Endothelial cell of umbilical vein (primary cell): ENCODE results near the gene ABCA8. TPM values are rescaled to one million over a fixed set of nuclear protein-coding genes. Genes with fewer than 3 reads are reported as not detected.

Source experiments
- BruUV-seq: library from RNA; stranded (reverse); fragments of 400-500 nt; replicated peaks from 2 replicates; lab custom pipeline; 2021; lab: Mats Ljungman, UMichigan
- CTCF ChIA-PET: fragments of 300-600, 350-600 bp; sonication (Branson Sonifier 250); formaldehyde crosslinking; loops from one replicate; lab custom pipeline; 2021; ENCODE audit warnings: antibody characterized with exemption, inconsistent platforms; lab: Charles Lee
- POLR2A ChIA-PET: fragments of 300-600, 350-600 bp; sonication (Branson Sonifier 250); formaldehyde crosslinking; loops from one replicate; lab custom pipeline; 2021; ENCODE audit warnings: antibody characterized with exemption, inconsistent platforms; lab: Charles Lee
- DNase-seq: peaks from one replicate; pipeline ENCODE4 v3.0.0-alpha.2; 2011; ENCODE audit warnings: low read depth, low spot score
- FAIRE-seq: peaks from 2 replicates; lab custom pipeline; 2011; peaks lifted over from hg19 to GRCh38; lab: Jason Lieb, UNC
- H2AFZ ChIP-seq: 2 replicates; pipeline ENCODE4 v1.6.0; 2012; ENCODE audit warnings: low read depth, low read length, control low read depth, inconsistent platforms
- H3K27ac ChIP-seq: 2 replicates; pipeline ENCODE4 v1.5.1; 2011; ENCODE audit warnings: low read depth, mild to moderate bottlenecking, control low read depth, low read length, moderate library complexity; ENCODE audit not compliant: insufficient read depth
- H3K27me3 ChIP-seq, 2 experiments: 2 replicates each; pipeline versions ENCODE4 v1.6.0 to v1.6.1; 2011; ENCODE audit warnings: low read length in 2 of 2, mixed read lengths in 1 of 2; ENCODE audit not compliant: control insufficient read depth in 2 of 2, insufficient read depth in 2 of 2
- H3K36me3 ChIP-seq, 2 experiments: 2 replicates in 1 of 2; 3 replicates in 1 of 2; pipeline ENCODE4 v1.5.1; 2011; ENCODE audit warnings: low read length in 2 of 2, mild to moderate bottlenecking in 1 of 2, moderate library complexity in 1 of 2; ENCODE audit not compliant: control insufficient read depth in 2 of 2, insufficient read depth in 2 of 2; ENCODE audit errors: extremely low read depth in 1 of 2
- H3K4me1 ChIP-seq: 3 replicates; pipeline ENCODE4 v1.5.1; 2011; ENCODE audit warnings: mild to moderate bottlenecking, low read length; ENCODE audit not compliant: control insufficient read depth, insufficient read depth; ENCODE audit errors: extremely low read depth
- H3K4me2 ChIP-seq: 2 replicates; pipeline ENCODE4 v1.6.1; 2011; ENCODE audit warnings: low read length, control low read depth, mixed read lengths; ENCODE audit not compliant: insufficient read depth
- H3K4me3 ChIP-seq, 3 experiments: fragments of 200-600 bp in 1 of 3; sonication (generic), shearing (Covaris generic) in 1 of 3; replicated peaks in 1 of 3; 2 replicates each; pipeline ENCODE4 v1.5.1; 2011 to 2016; ENCODE audit warnings: control low read depth in 3 of 3, low read length in 3 of 3, mild to moderate bottlenecking in 2 of 3, inconsistent platforms in 1 of 3, low read depth in 1 of 3, moderate library complexity in 1 of 3; ENCODE audit not compliant: insufficient read depth in 1 of 3
- H3K79me2 ChIP-seq: 2 replicates; pipeline ENCODE4 v1.6.0; 2012; ENCODE audit warnings: low read length, inconsistent platforms; ENCODE audit not compliant: control insufficient read depth, insufficient read depth
- H3K9ac ChIP-seq: replicated peaks from 2 replicates; pipeline ENCODE3; 2011; ENCODE audit warnings: low read length, control low read depth; ENCODE audit not compliant: insufficient read depth; ENCODE audit errors: extremely low read depth
- H3K9me1 ChIP-seq: replicated peaks from 3 replicates; pipeline ENCODE4 v1.6.0; 2011; ENCODE audit warnings: mild to moderate bottlenecking, low read length; ENCODE audit not compliant: control insufficient read depth, insufficient read depth; ENCODE audit errors: extremely low read depth
- H3K9me3 ChIP-seq: replicated peaks from 2 replicates; pipeline ENCODE4 v1.5.1; 2012; ENCODE audit warnings: low read length, inconsistent platforms; ENCODE audit not compliant: control insufficient read depth, insufficient read depth
- H4K20me1 ChIP-seq: replicated peaks from 2 replicates; pipeline ENCODE3; 2011; ENCODE audit warnings: mild to moderate bottlenecking, low read length; ENCODE audit not compliant: control insufficient read depth, insufficient read depth; ENCODE audit errors: extremely low read depth
- EZH2 ChIP-seq: IDR thresholded peaks from 2 replicates; pipeline ENCODE4 v1.6.1; 2012; ENCODE audit warnings: borderline replicate concordance, low read depth, mild to moderate bottlenecking, moderate library complexity, low read length, inconsistent platforms; ENCODE audit not compliant: severe bottlenecking
- FOS ChIP-seq: IDR thresholded peaks from 2 replicates; pipeline ENCODE4 v1.6.1; 2011; ENCODE audit warnings: mild to moderate bottlenecking, low read length, moderate library complexity, borderline replicate concordance; ENCODE audit not compliant: insufficient read depth
- GATA2 ChIP-seq: IDR thresholded peaks from 2 replicates; pipeline ENCODE4 v1.7.0; 2011; ENCODE audit warnings: low read depth, mild to moderate bottlenecking, moderate library complexity, mixed read lengths, low read length; ENCODE audit not compliant: insufficient read length, insufficient read depth
- JUN ChIP-seq: IDR thresholded peaks from 2 replicates; pipeline ENCODE4 v1.6.1; 2011; ENCODE audit warnings: borderline replicate concordance, low read depth; ENCODE audit not compliant: insufficient read length, insufficient read depth
- MYC ChIP-seq: IDR thresholded peaks from one replicate; pipeline ENCODE4 v1.6.1; 2011; ENCODE audit warnings: mild to moderate bottlenecking, low read depth, low read length
- POLR2A ChIP-seq: IDR thresholded peaks from 2 replicates; pipeline ENCODE4 v1.6.1; 2012; ENCODE audit warnings: low read depth, mild to moderate bottlenecking, control low read depth, low read length
- POLR2AphosphoS5 ChIP-seq: IDR thresholded peaks from 2 replicates; pipeline ENCODE4 v1.6.1; 2012; ENCODE audit warnings: low read depth, mild to moderate bottlenecking, control low read depth, low read length, moderate library complexity; ENCODE audit not compliant: insufficient read depth
- dilution Hi-C: fragments of 300-500 bp; cut with MboI; formaldehyde crosslinking; loops from one replicate; pipeline ENCODE4 v1.15.0; 2019; ENCODE audit warnings: low sequenced_read_pairs; ENCODE audit not compliant: extremely low pct_ligation_motif_present
- intact Hi-C: fragments of 100-400 bp; cut with micrococcal nuclease; formaldehyde crosslinking; loops from one replicate; pipeline ENCODE4 v1.10.0; 2022
- polyA plus RNA-seq, 4 experiments: library from polyadenylated mRNA; depleted of rRNA in 3 of 4; stranded (reverse) in 3 of 4; unstranded in 1 of 4; fragments of >200 nt; gene quantifications; 2 replicates each; pipeline versions ENCODE4 v1.2.1 to v1.2.3, GENCODE V29; 2011 to 2012; ENCODE audit warnings: missing spikeins in 1 of 4
- total RNA-seq: library from RNA; stranded (reverse); gene quantifications from 2 replicates; pipeline ENCODE4 v1.2.3, GENCODE V29; 2021
- TF ChIP-seq, protein P1 (sequence below), 2 donors: IDR thresholded peaks; 1 replicate in 1 of 2; 2 replicates in 1 of 2; pipeline ENCODE4 v1.5.1; 2011; ENCODE audit warnings: low read length in 2 of 2, mild to moderate bottlenecking in 2 of 2, moderate library complexity in 2 of 2, control low read depth in 1 of 2, inconsistent platforms in 1 of 2, low read depth in 1 of 2; ENCODE audit not compliant: insufficient read depth in 1 of 2; ENCODE audit errors: extremely low read depth in 1 of 2
- TF ChIP-seq, protein P2 (sequence below): IDR thresholded peaks from 2 replicates; pipeline ENCODE4 v1.6.1; 2011; ENCODE audit not compliant: insufficient read depth, insufficient read length

Gene ABCA8
- total and polyA plus RNA-seq, 2 donors (not counting 3 experiments of a cell fraction or from before 2014, with no cell fraction given): 0.99 to 1.7 TPM

DNA sequence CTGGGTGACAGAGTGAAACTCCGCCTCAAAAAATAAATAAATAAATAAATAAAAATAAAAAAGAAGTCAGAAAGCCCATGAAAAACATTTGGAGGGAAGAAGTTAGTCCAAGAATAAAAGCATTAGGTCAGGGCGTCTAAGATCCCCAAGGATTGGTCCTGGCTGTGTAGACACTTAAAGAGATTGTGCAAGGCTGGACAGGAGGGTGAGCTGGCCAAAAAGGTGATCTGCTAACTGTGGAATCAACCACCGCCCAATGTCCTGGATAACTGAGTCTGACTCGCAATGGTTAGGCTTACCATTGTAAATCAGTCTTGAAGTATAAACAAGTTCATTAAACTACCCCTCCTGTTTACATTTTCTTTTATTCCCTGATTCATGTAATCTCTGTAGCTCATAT is 8.8 kb upstream of the ABCA8 start:
- Histone ChIP-seq H2AFZ (no peak overlapping the region), H3K4me3 (no peak overlapping the region), H3K9me3 (no peaks in the 10 kb centered on the region), H3K36me3 (no peaks in the 10 kb centered on the region), H3K9me1 (no peaks in the 10 kb centered on the region), H4K20me1 (no peaks in the 10 kb centered on the region), H3K79me2 (no peaks in the 10 kb centered on the region), H3K27me3 (no peaks in the 10 kb centered on the region), H3K4me1 (no peaks in the 10 kb centered on the region), H3K4me2 (no peak overlapping the region), H3K9ac (no peak overlapping the region), H3K27ac (no peak overlapping the region)
- intact Hi-C loops (no loop called here), dilution Hi-C loops (no loop called here)
- ChIA-PET CTCF (no interaction called here), POLR2A (no interaction called here)
- BruUV-seq: no TSS peak
- DNase-seq (no peak), FAIRE-seq (no peak)
- TF ChIP-seq, protein P1, sequence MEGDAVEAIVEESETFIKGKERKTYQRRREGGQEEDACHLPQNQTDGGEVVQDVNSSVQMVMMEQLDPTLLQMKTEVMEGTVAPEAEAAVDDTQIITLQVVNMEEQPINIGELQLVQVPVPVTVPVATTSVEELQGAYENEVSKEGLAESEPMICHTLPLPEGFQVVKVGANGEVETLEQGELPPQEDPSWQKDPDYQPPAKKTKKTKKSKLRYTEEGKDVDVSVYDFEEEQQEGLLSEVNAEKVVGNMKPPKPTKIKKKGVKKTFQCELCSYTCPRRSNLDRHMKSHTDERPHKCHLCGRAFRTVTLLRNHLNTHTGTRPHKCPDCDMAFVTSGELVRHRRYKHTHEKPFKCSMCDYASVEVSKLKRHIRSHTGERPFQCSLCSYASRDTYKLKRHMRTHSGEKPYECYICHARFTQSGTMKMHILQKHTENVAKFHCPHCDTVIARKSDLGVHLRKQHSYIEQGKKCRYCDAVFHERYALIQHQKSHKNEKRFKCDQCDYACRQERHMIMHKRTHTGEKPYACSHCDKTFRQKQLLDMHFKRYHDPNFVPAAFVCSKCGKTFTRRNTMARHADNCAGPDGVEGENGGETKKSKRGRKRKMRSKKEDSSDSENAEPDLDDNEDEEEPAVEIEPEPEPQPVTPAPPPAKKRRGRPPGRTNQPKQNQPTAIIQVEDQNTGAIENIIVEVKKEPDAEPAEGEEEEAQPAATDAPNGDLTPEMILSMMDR (IDR thresholded peaks at IDR 0.05; ENCODE audit: extremely low read depth in 1 of 2, insufficient read depth in 1 of 2, low read depth in 1 of 2, low read length in 2 of 2): no peak
- TF ChIP-seq GATA2 (no peak), JUN (no peak), MYC (no peak), FOS (no peak), POLR2AphosphoS5 (no peak), POLR2A (no peak), EZH2 (no peak)
- TF ChIP-seq, protein P2, sequence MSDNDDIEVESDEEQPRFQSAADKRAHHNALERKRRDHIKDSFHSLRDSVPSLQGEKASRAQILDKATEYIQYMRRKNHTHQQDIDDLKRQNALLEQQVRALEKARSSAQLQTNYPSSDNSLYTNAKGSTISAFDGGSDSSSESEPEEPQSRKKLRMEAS: no peak
